Cardiac muscle cell (in vitro differentiated cells and primary cell): ENCODE results near the gene LYRM1. TPM values are rescaled to one million over a fixed set of nuclear protein-coding genes. Genes with fewer than 3 reads are reported as not detected.
"Not testable (repeated sequence)": the region's sequence is repeated elsewhere in the genome, so short reads cannot be mapped to it uniquely, and the experiment has no call there.

Experiments used
- DNase-seq, 2 donors: peaks; one replicate each; pipeline versions ENCODE4 v3.0.0 to v3.0.0-alpha.2; 2010 to 2017; ENCODE audit warnings: low read depth in 1 of 2, low spot score in 1 of 2
- H3K27ac ChIP-seq: fragments of 200-600 bp; sonication (generic); 2 replicates; pipeline ENCODE4 v1.5.1; 2016
- H3K27me3 ChIP-seq: fragments of 200-600 bp; sonication (generic); 2 replicates; pipeline ENCODE4 v1.6.0; 2016; ENCODE audit warnings: control low read depth
- H3K36me3 ChIP-seq: fragments of 200-600 bp; sonication (generic); 2 replicates; pipeline ENCODE4 v1.5.1; 2016; ENCODE audit warnings: control low read depth
- H3K4me1 ChIP-seq: fragments of 200-600 bp; sonication (generic); 2 replicates; pipeline ENCODE4 v1.8.1; 2017; ENCODE audit warnings: low read depth, mild to moderate bottlenecking, mixed run types
- H3K4me3 ChIP-seq: fragments of 200-600 bp; sonication (generic); 2 replicates; pipeline ENCODE4 v1.5.1; 2016; ENCODE audit warnings: mild to moderate bottlenecking
- H3K9me3 ChIP-seq: fragments of 200-600 bp; sonication (generic); 2 replicates; pipeline ENCODE4 v1.5.1; 2017; ENCODE audit warnings: low read depth, mild to moderate bottlenecking, control low read depth
- polyA plus RNA-seq: library from polyadenylated mRNA; unstranded; fragments of >200 nt; fragmentation: Nextera tagmentation; extraction: Ambion mirVana; gene quantifications from 2 replicates; pipeline ENCODE4 v1.2.1, GENCODE V29; 2016
- total RNA-seq: library from RNA; depleted of rRNA; stranded (reverse); fragments of >200 nt; gene quantifications from 2 replicates; pipeline ENCODE4 v1.2.3, GENCODE V29; 2016
- TF ChIP-seq, protein P1 (sequence below): IDR thresholded peaks from 2 replicates; pipeline ENCODE4 v1.5.1; 2012; ENCODE audit warnings: low read depth, mild to moderate bottlenecking, low read length

The LYRM1 gene
- total and polyA plus RNA-seq, 2 experiments from 2014 or later, result 37.3 to 42.6 TPM

DNA sequence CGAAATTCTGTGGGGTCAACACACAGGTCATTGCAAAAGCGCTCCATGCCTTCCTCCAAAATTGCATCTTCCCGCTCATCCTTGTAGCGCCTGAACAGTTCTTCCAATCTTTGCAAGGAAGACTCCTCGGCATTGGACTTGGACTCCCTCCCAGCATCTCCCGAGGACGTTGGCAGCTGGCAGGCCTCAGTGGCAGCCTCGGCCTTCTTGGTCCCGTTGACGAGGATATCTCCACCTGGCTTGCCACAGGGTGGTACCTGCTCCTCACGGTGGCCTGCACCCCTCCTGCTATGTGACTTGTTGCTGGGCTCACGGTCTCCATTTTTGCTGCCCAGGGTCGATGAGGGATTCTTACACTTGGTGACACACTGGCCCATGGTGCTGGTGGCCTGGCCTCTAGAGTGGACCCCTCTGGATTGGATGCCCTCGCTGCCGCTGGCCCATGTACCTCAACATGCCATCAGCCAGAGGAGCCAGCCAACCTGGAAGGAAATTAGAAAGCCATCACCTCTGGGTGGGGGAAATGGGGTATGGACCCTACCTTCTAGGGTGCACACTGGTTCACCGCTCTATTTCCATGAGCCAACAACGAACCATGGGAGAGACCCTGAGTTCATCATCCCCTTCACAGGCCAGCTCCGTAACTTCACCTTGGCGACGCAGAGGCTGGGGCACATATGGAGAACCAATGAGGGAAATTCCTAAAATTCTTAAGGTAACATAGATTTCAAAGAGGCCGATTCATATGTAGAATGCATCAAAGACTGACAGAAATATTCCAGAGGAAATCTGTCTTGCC lies 38.2 kb upstream of the LYRM1 start:
- H3K27ac ChIP-seq, result no peak overlapping the region
- no peak for DNase-seq
- H3K27me3 ChIP-seq, result no peaks in the 10 kb centered on the region
- TF ChIP-seq, protein P1, sequence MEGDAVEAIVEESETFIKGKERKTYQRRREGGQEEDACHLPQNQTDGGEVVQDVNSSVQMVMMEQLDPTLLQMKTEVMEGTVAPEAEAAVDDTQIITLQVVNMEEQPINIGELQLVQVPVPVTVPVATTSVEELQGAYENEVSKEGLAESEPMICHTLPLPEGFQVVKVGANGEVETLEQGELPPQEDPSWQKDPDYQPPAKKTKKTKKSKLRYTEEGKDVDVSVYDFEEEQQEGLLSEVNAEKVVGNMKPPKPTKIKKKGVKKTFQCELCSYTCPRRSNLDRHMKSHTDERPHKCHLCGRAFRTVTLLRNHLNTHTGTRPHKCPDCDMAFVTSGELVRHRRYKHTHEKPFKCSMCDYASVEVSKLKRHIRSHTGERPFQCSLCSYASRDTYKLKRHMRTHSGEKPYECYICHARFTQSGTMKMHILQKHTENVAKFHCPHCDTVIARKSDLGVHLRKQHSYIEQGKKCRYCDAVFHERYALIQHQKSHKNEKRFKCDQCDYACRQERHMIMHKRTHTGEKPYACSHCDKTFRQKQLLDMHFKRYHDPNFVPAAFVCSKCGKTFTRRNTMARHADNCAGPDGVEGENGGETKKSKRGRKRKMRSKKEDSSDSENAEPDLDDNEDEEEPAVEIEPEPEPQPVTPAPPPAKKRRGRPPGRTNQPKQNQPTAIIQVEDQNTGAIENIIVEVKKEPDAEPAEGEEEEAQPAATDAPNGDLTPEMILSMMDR, result no peak
- no peaks in the 10 kb centered on the region for H3K36me3 ChIP-seq
- no peaks in the 10 kb centered on the region for H3K9me3 ChIP-seq
- H3K4me1 ChIP-seq, result peaks cover 41% of the 10 kb centered on the region
- H3K4me3 ChIP-seq, result no peak overlapping the region

DNA sequence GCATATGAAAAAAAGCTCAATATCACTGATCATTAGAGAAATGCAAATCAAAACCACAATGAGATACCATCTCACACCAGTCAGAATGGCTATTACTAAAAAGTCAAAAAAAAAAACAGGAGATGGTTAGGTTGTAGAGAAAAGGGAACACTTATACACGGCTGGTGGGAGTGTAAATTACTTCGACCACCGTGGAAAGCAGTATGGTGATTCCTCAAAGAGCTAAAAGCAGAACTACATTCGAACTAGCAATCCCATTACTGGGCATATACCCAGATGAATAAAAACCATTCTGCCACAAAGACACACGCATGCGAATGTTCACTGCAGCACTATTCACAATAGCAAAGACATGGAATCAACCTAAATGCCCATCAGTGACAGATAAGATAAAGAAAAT lies 36.2 kb upstream of the LYRM1 start:
- H3K4me1 ChIP-seq, result peaks cover 39% of the 10 kb centered on the region
- not testable (repeated sequence) for H3K4me3 ChIP-seq, H3K27ac ChIP-seq, H3K9me3 ChIP-seq, H3K27me3 ChIP-seq, H3K36me3 ChIP-seq, DNase-seq

DNA sequence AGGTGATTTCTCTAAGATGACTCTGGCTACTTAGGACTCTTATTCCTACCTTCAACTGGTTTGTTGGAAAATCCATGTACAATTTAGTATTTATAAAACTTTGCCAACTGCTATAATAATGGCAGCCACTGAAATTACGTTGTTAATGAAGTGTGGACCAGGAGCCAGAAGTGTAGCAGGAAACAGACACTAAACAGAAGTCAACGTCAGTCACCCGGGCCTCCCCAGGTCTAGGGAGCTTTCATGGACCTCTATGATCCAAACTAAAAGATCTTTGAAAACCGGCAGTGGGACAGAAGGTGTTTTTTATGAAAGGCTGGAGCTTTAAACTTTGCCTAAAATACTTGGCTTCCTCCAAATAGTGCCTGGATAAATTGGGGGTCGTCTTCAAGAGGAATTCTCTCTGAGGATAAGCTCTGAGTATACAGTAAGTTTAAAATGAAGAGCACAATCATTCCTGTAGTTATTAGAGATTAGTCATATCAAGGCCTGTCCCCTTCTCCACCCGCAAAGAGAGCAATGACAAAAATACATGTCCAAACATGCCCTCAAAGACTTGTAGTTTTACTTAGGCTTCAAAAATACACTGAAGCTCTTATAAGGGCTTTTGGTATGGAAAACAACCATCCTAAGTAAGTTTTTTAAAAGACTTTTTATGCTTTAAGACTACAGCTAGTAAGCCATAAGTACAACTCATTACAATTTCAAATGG lies 35.0 kb upstream of the LYRM1 start:
- no peaks in the 10 kb centered on the region for H3K9me3 ChIP-seq
- H3K4me1 ChIP-seq, result peaks cover 46% of the 10 kb centered on the region
- H3K27ac ChIP-seq, result peak overlapping the region; percentile 77
- H3K27me3 ChIP-seq, result no peaks in the 10 kb centered on the region
- no peak overlapping the region for H3K4me3 ChIP-seq
- H3K36me3 ChIP-seq, result no peaks in the 10 kb centered on the region
- DNase-seq, result no peak
- TF ChIP-seq, protein P1, result no peak

DNA sequence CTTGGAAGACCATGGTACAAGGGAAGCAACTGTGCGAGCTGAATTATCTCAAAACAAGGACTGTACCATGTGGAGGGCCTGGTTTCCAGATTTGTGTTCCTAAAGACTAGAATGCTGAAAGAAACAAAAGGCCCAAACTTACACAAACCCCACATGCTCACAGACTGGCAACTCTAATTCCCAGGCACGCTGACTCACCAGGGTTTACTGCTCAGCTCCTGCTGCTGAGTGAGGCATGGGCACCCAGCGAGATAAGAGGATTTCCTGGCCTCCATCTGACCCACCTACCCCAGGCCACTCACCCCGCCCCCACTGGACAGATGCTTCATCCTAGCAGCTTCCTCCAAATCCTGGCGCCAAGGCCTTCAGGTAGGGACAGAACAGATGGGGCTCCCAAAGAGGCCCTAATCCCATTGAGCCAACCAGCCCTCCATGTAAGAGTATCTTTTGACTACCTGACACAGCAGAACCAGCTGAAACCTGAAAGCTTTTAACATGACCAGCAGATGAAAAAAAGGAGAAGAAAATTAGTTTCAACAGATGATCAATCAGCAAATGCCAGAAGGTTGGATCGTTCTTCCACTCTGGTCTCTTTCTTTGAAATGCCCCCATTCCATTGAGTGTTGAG lies 34.3 kb upstream of the LYRM1 start:
- Histone ChIP-seq H3K9me3 (no peaks in the 10 kb centered on the region), H3K4me3 (no peak overlapping the region), H3K27ac (peak overlapping the region; percentile 77), H3K27me3 (no peaks in the 10 kb centered on the region), H3K4me1 (peaks cover 47% of the 10 kb centered on the region), H3K36me3 (no peaks in the 10 kb centered on the region)
- peak; percentile 32 to 85 for DNase-seq
- TF ChIP-seq, protein P1, result no peak

DNA sequence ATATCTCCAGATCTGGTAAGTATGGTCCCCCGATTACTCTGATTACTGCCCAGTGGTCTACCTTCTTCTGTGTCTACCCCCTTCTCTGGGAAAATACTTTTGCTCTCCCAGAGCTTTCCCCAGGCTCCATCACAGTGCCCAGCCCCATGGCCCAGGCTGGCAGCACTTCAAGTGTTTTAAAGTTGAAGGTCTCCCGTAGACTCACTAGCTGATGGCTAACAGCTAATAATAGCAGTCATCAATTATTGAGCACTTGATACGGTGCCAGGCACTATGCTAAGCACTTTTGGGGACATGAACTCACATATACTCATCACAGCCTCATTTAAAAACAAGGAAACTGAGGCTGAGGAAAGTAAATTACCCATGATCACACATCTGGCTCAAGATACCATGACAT lies 33.8 kb upstream of the LYRM1 start:
- Histone ChIP-seq H3K27me3 (no peaks in the 10 kb centered on the region), H3K27ac (no peak overlapping the region), H3K36me3 (no peaks in the 10 kb centered on the region), H3K9me3 (no peaks in the 10 kb centered on the region), H3K4me1 (peaks cover 52% of the 10 kb centered on the region), H3K4me3 (no peak overlapping the region)
- TF ChIP-seq, protein P1, result no peak
- DNase-seq, result no peak
